PC-9 (cell line): Measurements from ENCODE around the gene MELTF. TPM values are rescaled to one million over a fixed set of nuclear protein-coding genes. Genes with fewer than 3 reads are reported as not detected.

Experiments used
- BruUV-seq: library from RNA; stranded (reverse); fragments of 400-500 nt; replicated peaks from 2 replicates; lab custom pipeline; 2021; lab: Mats Ljungman, UMichigan
- CTCF ChIA-PET: fragments of 300-600 bp; sonication (Branson Sonifier 250); formaldehyde crosslinking; loops from one replicate; lab custom pipeline; 2022; ENCODE audit warnings: antibody characterized with exemption; lab: Charles Lee
- POLR2A ChIA-PET: fragments of 300-600 bp; sonication (Branson Sonifier 250); formaldehyde crosslinking; loops from one replicate; lab custom pipeline; 2022; ENCODE audit warnings: antibody characterized with exemption; ENCODE audit not compliant: unreplicated experiment; lab: Charles Lee
- DNase-seq, 2 experiments: peaks; one replicate each; pipeline versions ENCODE4 v3.0.0 to v3.0.0-alpha.2; 2015 to 2022; ENCODE audit warnings: mixed read lengths in 1 of 2
- H2AFZ ChIP-seq: fragments of 200-600 bp; sonication (generic); 2 replicates; pipeline ENCODE4 v1.8.1; 2017; ENCODE audit warnings: antibody characterized with exemption
- H3F3A ChIP-seq: fragments of 200-600 bp; sonication (generic); 2 replicates; pipeline ENCODE4 v1.8.1; 2017; ENCODE audit warnings: antibody characterized with exemption, mild to moderate bottlenecking, low read depth; ENCODE audit not compliant: insufficient read depth
- H3K27ac ChIP-seq: fragments of 200-600 bp; sonication (generic); 2 replicates; pipeline ENCODE4 v1.6.1; 2016; ENCODE audit warnings: mixed run types
- H3K27me3 ChIP-seq: fragments of 200-600 bp; sonication (generic); 2 replicates; pipeline ENCODE4 v1.6.1; 2016; ENCODE audit warnings: low read depth, mixed run types; ENCODE audit not compliant: insufficient read depth
- H3K36me3 ChIP-seq: fragments of 200-600 bp; sonication (generic); 2 replicates; pipeline ENCODE4 v1.6.1; 2016; ENCODE audit warnings: low read depth, mixed run types
- H3K4me1 ChIP-seq: fragments of 200-600 bp; sonication (generic); replicated peaks from 2 replicates; pipeline ENCODE4 v1.6.1; 2016; ENCODE audit warnings: mixed run types; ENCODE audit not compliant: insufficient read depth
- H3K4me2 ChIP-seq: fragments of 200-600 bp; sonication (generic); 2 replicates; pipeline ENCODE4 v1.6.1; 2017; ENCODE audit warnings: mixed run types
- H3K4me3 ChIP-seq: fragments of 200-600 bp; sonication (generic); 2 replicates; pipeline ENCODE4 v1.6.1; 2016; ENCODE audit warnings: mixed run types
- H3K79me2 ChIP-seq: fragments of 200-600 bp; sonication (generic); 2 replicates; pipeline ENCODE4 v1.6.1; 2017; ENCODE audit warnings: low read depth, mixed run types
- H3K9me2 ChIP-seq: fragments of 200-600 bp; sonication (generic); 2 replicates; pipeline ENCODE4 v1.8.1; 2017; ENCODE audit warnings: mild to moderate bottlenecking; ENCODE audit not compliant: insufficient read depth
- H3K9me3 ChIP-seq: fragments of 200-600 bp; sonication (generic); 2 replicates; pipeline ENCODE4 v1.8.1; 2016; ENCODE audit warnings: low read depth; ENCODE audit not compliant: insufficient read depth
- H4K20me1 ChIP-seq: fragments of 200-600 bp; sonication (generic); 2 replicates; pipeline ENCODE4 v1.8.1; 2017; ENCODE audit not compliant: insufficient read depth
- CTCF ChIP-seq: fragments of 200-600 bp; sonication (generic); conservative IDR thresholded peaks from 2 replicates; pipeline ENCODE4 v1.6.1; 2017; ENCODE audit warnings: mixed run types, antibody characterized with exemption, mild to moderate bottlenecking, moderate library complexity
- EZH2 ChIP-seq: fragments of 200-600 bp; sonication (generic); IDR thresholded peaks from 2 replicates; pipeline ENCODE4 v1.8.0; 2017; ENCODE audit warnings: antibody characterized with exemption, low read depth
- intact Hi-C: fragments of 100-400 bp; cut with micrococcal nuclease; formaldehyde crosslinking; loops from one replicate; pipeline ENCODE4 v1.10.0; 2022; ENCODE audit not compliant: unreplicated experiment
- total RNA-seq: library from RNA; stranded (reverse); gene quantifications from 2 replicates; pipeline ENCODE4 v1.2.3, GENCODE V29; 2021

Gene MELTF
- total RNA-seq, 1 experiment from 2014 or later, result 154 TPM

- ChIA-PET CTCF (interaction anchor here (0.8 kb wide), 1 partner anchor 24 kb away, joined by 3 read pairs; no protein-coding TSS in a partner anchor), POLR2A (no interaction called here)
- no peaks in the 10 kb centered on the region for H4K20me1 ChIP-seq
- H3K27ac ChIP-seq, result no peak overlapping the region
- intact Hi-C loops, result no loop called here
- H3K4me1 ChIP-seq, result peaks cover 19% of the 10 kb centered on the region
- BruUV-seq, result no TSS peak
- H3F3A ChIP-seq, result peaks cover 15% of the 10 kb centered on the region
- H2AFZ ChIP-seq, result no peak overlapping the region
- H3K9me2 ChIP-seq, result no peaks in the 10 kb centered on the region
- H3K4me2 ChIP-seq, result no peak overlapping the region
- no peaks in the 10 kb centered on the region for H3K9me3 ChIP-seq
- H3K27me3 ChIP-seq, result no peaks in the 10 kb centered on the region
- TF ChIP-seq EZH2 (no peak), CTCF (no peak)
- peak; percentile 65 to 80 for DNase-seq
- no peak overlapping the region for H3K4me3 ChIP-seq
- no peaks in the 10 kb centered on the region for H3K79me2 ChIP-seq
- no peaks in the 10 kb centered on the region for H3K36me3 ChIP-seq
Observed at GRCh38 chr3:197027151-197027895, 2.3 kb downstream of the MELTF start.

GRCh38 chr3:197026481-197026866 is 3.1 kb downstream of the MELTF start:
- Histone ChIP-seq H3K4me1 (peaks cover 11% of the 10 kb centered on the region), H3K27me3 (no peaks in the 10 kb centered on the region), H3K9me3 (no peaks in the 10 kb centered on the region), H4K20me1 (no peaks in the 10 kb centered on the region), H3K4me2 (no peak overlapping the region), H3K4me3 (no peak overlapping the region), H3K36me3 (no peaks in the 10 kb centered on the region), H2AFZ (no peak overlapping the region), H3K79me2 (no peaks in the 10 kb centered on the region), H3F3A (peaks cover 9% of the 10 kb centered on the region), H3K27ac (no peak overlapping the region), H3K9me2 (no peaks in the 10 kb centered on the region)
- no TSS peak for BruUV-seq
- intact Hi-C loops, result no loop called here
- no peak for TF ChIP-seq CTCF
- TF ChIP-seq EZH2, result no peak
- DNase-seq, result no peak
- ChIA-PET POLR2A (no interaction called here), CTCF (no interaction called here)

GRCh38 chr3:197025736-197026480 is 3.7 kb downstream of the MELTF start:
- Histone ChIP-seq H3K4me2 (no peak overlapping the region), H3F3A (peaks cover 5% of the 10 kb centered on the region), H3K27ac (no peak overlapping the region), H3K27me3 (no peaks in the 10 kb centered on the region), H3K4me1 (peaks cover 6% of the 10 kb centered on the region), H3K9me2 (no peaks in the 10 kb centered on the region), H2AFZ (no peak overlapping the region), H3K4me3 (no peak overlapping the region), H3K36me3 (no peaks in the 10 kb centered on the region), H3K79me2 (no peaks in the 10 kb centered on the region), H4K20me1 (no peaks in the 10 kb centered on the region), H3K9me3 (no peaks in the 10 kb centered on the region)
- POLR2A ChIA-PET, result no interaction called here
- BruUV-seq, result no TSS peak
- no peak for DNase-seq
- TF ChIP-seq EZH2, result no peak
- no peak for TF ChIP-seq CTCF
- CTCF ChIA-PET, result no interaction called here
- intact Hi-C loops, result no loop called here
